ENCODE results near the gene VSTM2L. TPM values are rescaled to one million over a fixed set of nuclear protein-coding genes. Genes with fewer than 3 reads are reported as not detected.

The VSTM2L gene
- total RNA-seq, 1 donor from 2014 or later: 0.46 TPM

GRCh38 chr20:37890108-37890507 lies 12.8 kb upstream of the VSTM2L start:
- TF ChIP-seq, protein P1, sequence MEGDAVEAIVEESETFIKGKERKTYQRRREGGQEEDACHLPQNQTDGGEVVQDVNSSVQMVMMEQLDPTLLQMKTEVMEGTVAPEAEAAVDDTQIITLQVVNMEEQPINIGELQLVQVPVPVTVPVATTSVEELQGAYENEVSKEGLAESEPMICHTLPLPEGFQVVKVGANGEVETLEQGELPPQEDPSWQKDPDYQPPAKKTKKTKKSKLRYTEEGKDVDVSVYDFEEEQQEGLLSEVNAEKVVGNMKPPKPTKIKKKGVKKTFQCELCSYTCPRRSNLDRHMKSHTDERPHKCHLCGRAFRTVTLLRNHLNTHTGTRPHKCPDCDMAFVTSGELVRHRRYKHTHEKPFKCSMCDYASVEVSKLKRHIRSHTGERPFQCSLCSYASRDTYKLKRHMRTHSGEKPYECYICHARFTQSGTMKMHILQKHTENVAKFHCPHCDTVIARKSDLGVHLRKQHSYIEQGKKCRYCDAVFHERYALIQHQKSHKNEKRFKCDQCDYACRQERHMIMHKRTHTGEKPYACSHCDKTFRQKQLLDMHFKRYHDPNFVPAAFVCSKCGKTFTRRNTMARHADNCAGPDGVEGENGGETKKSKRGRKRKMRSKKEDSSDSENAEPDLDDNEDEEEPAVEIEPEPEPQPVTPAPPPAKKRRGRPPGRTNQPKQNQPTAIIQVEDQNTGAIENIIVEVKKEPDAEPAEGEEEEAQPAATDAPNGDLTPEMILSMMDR (IDR thresholded peaks at IDR 0.05; ENCODE audit: insufficient read depth, low read length, poor library complexity, severe bottlenecking): no peak
- no peak for DNase-seq (ENCODE audit: low read depth)
- Histone ChIP-seq H3K36me3 (ENCODE audit: control insufficient read depth, insufficient read depth, low read length) (no peaks in the 10 kb centered on the region), H3K27me3 (ENCODE audit: control insufficient read depth, insufficient read depth, low read length) (peaks cover 10% of the 10 kb centered on the region), H3K4me3 (ENCODE audit: low read depth, low read length) (no peak overlapping the region)

- TF ChIP-seq, protein P1 (IDR thresholded peaks at IDR 0.05; ENCODE audit: insufficient read depth, low read length, poor library complexity, severe bottlenecking): no peak
- no peak for DNase-seq (ENCODE audit: low read depth)
- Histone ChIP-seq H3K27me3 (ENCODE audit: control insufficient read depth, insufficient read depth, low read length) (peaks cover 10% of the 10 kb centered on the region), H3K36me3 (ENCODE audit: control insufficient read depth, insufficient read depth, low read length) (no peaks in the 10 kb centered on the region), H3K4me3 (ENCODE audit: low read depth, low read length) (no peak overlapping the region)
These were observed 12.3 kb upstream of the VSTM2L start for GRCh38 chr20:37890643-37891042.

DNA sequence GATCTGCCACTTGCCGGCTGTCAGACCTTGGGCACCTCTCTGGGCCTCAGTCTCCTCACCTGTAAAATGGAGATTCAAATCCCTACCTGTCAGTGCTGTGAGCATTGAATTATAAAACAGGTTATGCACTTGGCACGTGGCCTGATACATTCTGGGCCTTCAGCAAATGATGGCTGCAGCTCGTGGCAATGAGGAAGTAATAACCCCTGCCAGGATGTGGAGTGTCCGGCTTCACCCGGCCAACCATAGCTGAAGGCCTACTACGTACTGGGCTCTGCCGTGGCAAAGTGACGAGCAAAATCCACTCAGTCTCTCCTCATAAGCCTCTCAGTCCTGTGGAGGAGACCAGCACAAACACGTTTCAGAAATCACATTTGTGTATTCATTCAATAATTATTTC lies 10.9 kb upstream of the VSTM2L start:
- DNase-seq (ENCODE audit: low read depth): no peak
- no peaks in the 10 kb centered on the region for H3K36me3 ChIP-seq (ENCODE audit: control insufficient read depth, insufficient read depth, low read length)
- TF ChIP-seq, protein P1 (IDR thresholded peaks at IDR 0.05; ENCODE audit: insufficient read depth, low read length, poor library complexity, severe bottlenecking): no peak
- no peak overlapping the region for H3K4me3 ChIP-seq (ENCODE audit: low read depth, low read length)
- H3K27me3 ChIP-seq (ENCODE audit: control insufficient read depth, insufficient read depth, low read length): peaks cover 3% of the 10 kb centered on the region

GRCh38 chr20:37893566-37894241 lies 9.2 kb upstream of the VSTM2L start:
- Histone ChIP-seq H3K27me3 (ENCODE audit: control insufficient read depth, insufficient read depth, low read length) (peaks cover 8% of the 10 kb centered on the region), H3K4me3 (ENCODE audit: low read depth, low read length) (no peak overlapping the region), H3K36me3 (ENCODE audit: control insufficient read depth, insufficient read depth, low read length) (no peaks in the 10 kb centered on the region)
- no peak for DNase-seq (ENCODE audit: low read depth)
- TF ChIP-seq, protein P1 (IDR thresholded peaks at IDR 0.05; ENCODE audit: insufficient read depth, low read length, poor library complexity, severe bottlenecking): no peak

DNA sequence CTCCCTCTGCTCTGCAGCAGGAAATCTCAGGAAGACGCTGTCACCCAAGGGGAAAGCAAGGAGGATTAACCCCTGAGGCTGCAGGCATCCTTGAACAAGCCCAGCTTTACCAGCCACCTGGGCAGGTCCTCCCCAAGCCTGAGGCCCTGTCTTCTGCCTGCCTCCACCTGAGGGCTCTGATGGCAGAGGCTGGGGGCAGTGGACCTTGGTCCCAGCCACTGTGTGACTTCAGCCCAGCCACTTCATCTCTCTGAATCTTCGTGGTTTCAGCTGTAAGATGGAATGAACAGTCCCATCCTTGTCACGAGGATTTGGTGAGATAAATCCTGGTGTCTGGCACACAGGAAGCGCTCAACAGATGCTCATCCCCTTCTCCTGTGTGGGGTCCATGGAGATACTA lies 8.5 kb upstream of the VSTM2L start:
- TF ChIP-seq, protein P1 (IDR thresholded peaks at IDR 0.05; ENCODE audit: insufficient read depth, low read length, poor library complexity, severe bottlenecking): no peak
- H3K4me3 ChIP-seq (ENCODE audit: low read depth, low read length): no peak overlapping the region
- no peaks in the 10 kb centered on the region for H3K36me3 ChIP-seq (ENCODE audit: control insufficient read depth, insufficient read depth, low read length)
- H3K27me3 ChIP-seq (ENCODE audit: control insufficient read depth, insufficient read depth, low read length): peaks cover 8% of the 10 kb centered on the region
- no peak for DNase-seq (ENCODE audit: low read depth)

DNA sequence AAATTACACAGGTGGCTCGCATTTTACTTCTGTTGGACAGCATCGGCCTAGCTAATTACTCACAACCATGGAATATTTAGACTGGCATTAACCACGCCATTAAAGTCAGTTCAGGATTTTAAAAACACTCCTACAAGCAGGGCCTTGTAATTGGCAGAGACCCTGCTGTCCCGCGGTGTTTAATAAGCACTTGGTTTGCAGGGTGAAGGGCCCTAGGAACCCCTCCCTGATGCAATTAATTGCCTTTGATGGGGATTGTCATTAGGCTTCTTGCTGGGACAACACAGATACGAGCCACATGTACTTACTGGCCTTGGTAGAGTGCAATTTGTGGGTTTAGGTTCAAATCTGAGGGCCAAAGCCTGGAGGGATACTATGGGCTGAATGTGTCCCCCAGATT lies 7.8 kb upstream of the VSTM2L start:
- Histone ChIP-seq H3K4me3 (ENCODE audit: low read depth, low read length) (no peak overlapping the region), H3K27me3 (ENCODE audit: control insufficient read depth, insufficient read depth, low read length) (peaks cover 11% of the 10 kb centered on the region), H3K36me3 (ENCODE audit: control insufficient read depth, insufficient read depth, low read length) (no peaks in the 10 kb centered on the region)
- TF ChIP-seq, protein P1 (IDR thresholded peaks at IDR 0.05; ENCODE audit: insufficient read depth, low read length, poor library complexity, severe bottlenecking): no peak
- DNase-seq (ENCODE audit: low read depth): no peak
